ENCODE results near the gene CFAP251. TPM values are rescaled to one million over a fixed set of nuclear protein-coding genes. Genes with fewer than 3 reads are reported as not detected.

CFAP251 gene
- total RNA-seq, 4 donors from 2014 or later: 2.3 to 4.4 (median 2.6) TPM

- Histone ChIP-seq H3K4me1 (peaks cover 7% of the 10 kb centered on the region), H3K27ac (no peak overlapping the region), H3K4me3 (no peak overlapping the region), H3K9me3 (no peaks in the 10 kb centered on the region), H3K36me3 (peaks cover 10% of the 10 kb centered on the region), H3K27me3 (no peaks in the 10 kb centered on the region)
- TF ChIP-seq POLR2A (IDR thresholded peaks at IDR 0.05) (no peak), CTCF (IDR thresholded peaks at IDR 0.05) (no peak), EP300 (IDR thresholded peaks at IDR 0.05) (no peak), POLR2AphosphoS5 (IDR thresholded peaks at IDR 0.05) (no peak)
- no peak for DNase-seq (ENCODE audit: low spot score in 2 of 2)
- 61% methylated on average over 7 of the region's 14 CpGs for WGBS
Observed at GRCh38 chr12:122051231-122051876, 133.0 kb downstream of the CFAP251 start.

DNA sequence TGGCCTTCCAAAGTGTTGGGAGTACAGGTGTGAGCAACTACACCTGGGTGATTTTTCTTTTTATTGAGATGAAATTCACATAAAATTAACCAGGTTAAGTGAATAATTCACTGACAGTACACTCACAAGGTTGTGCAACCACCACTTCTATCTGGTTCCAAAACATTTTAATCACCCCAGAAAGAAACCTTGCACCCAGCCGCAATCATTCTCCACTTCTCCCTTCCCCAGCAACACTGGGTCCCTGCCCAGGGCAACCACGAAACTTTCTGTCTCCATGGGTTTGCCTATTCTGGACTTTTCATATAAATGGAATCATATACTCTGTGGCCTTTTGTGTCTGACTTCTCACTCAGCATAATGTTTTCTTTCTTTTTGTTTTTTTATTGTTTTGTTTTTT, 133.9 kb downstream of the CFAP251 start:
- Histone ChIP-seq H3K4me3 (no peak overlapping the region), H3K4me1 (peaks cover 7% of the 10 kb centered on the region), H3K27ac (no peak overlapping the region), H3K36me3 (peaks cover 19% of the 10 kb centered on the region), H3K9me3 (no peaks in the 10 kb centered on the region), H3K27me3 (no peaks in the 10 kb centered on the region)
- no peak for DNase-seq (ENCODE audit: low spot score in 2 of 2)
- no peak for TF ChIP-seq POLR2A (IDR thresholded peaks at IDR 0.05)
- TF ChIP-seq POLR2AphosphoS5 (IDR thresholded peaks at IDR 0.05): no peak
- WGBS: 77% methylated on average over 2 of the region's 2 CpGs

Other genes with a start within 250 kb of the CFAP251 start
- gene MORN3, start 248.9 kb upstream of the CFAP251 start, total RNA-seq: 1 to 10 TPM; 1.5 to 4.5 (median 2.6) TPM
- 10 to 100 TPM in 1 of 4 donors, 1 to 10 TPM in 3; 7.1 to 13.8 (median 8.8) TPM for gene TMEM120B, start 205.8 kb upstream of the CFAP251 start, total RNA-seq
- 10 to 100 TPM in 3 of 4 donors, 1 to 10 TPM in 1; 6.6 to 20.4 (median 17.5) TPM for gene RHOF, start 124.9 kb upstream of the CFAP251 start, total RNA-seq
- 10 to 100 TPM; 13.1 to 23.1 (median 19.5) TPM for gene SETD1B, start 114.6 kb upstream of the CFAP251 start, total RNA-seq
- 1 to 10 TPM in 1 of 4 donors, not detected in 3; 1.4 TPM for gene HPD, start 59.7 kb upstream of the CFAP251 start, total RNA-seq
- 100 to 1,000 TPM in 1 of 4 donors, 10 to 100 TPM in 3; 44.7 to 102 (median 68.4) TPM for gene PSMD9, start 29.8 kb upstream of the CFAP251 start, total RNA-seq
- gene BCL7A, start 103.3 kb downstream of the CFAP251 start, total RNA-seq: 10 to 100 TPM; 15.9 to 30.9 (median 22.7) TPM
- 10 to 100 TPM; 25.2 to 91.4 (median 35.4) TPM for gene MLXIP, start 160.2 kb downstream of the CFAP251 start, total RNA-seq

Data from suprapubic skin (tissue), 4 donors.